ENCODE results near the gene HNRNPA1L2.
A peak's percentile ranks its signal among the peaks of the same experiment; 100 is the strongest.

Gene HNRNPA1L2

GRCh38 chr13:52644108-52644507 lies 1.9 kb downstream of the HNRNPA1L2 start:
- no peak overlapping the region for H3K4me3 ChIP-seq (ENCODE audit: low read length)
- no peak for DNase-seq (ENCODE audit: low read depth)
- TF ChIP-seq CTCF (conservative IDR thresholded peaks at IDR 0.05; ENCODE audit: low read depth, low read length) = no peak

- TF ChIP-seq CTCF (conservative IDR thresholded peaks at IDR 0.05; ENCODE audit: low read depth, low read length) = no peak
- H3K4me3 ChIP-seq (ENCODE audit: low read length) = no peak overlapping the region
- DNase-seq (ENCODE audit: low read depth) = no peak
Measured at GRCh38 chr13:52646967-52647366, 4.7 kb downstream of the HNRNPA1L2 start.

GRCh38 chr13:52650731-52651130 lies 8.5 kb downstream of the HNRNPA1L2 start:
- peak overlapping the region; percentile 96 for H3K4me3 ChIP-seq (ENCODE audit: low read length)
- no peak for TF ChIP-seq CTCF (conservative IDR thresholded peaks at IDR 0.05; ENCODE audit: low read depth, low read length)
- no peak for DNase-seq (ENCODE audit: low read depth)

DNA sequence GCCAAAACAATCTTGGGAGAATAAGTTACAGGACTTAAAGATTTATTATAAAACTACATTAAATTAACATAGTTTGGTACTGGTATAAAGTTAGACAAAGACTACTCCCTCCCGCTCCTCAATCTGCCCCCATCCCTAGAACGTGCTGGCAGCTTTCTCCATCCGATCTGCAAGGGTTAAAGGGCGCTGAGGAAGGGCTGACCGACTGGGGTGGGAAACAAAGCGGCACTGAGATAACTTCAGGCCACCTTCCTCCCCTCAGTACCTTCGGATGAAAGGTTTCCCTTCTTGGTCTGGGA lies 9.6 kb downstream of the HNRNPA1L2 start:
- no peak for TF ChIP-seq CTCF (conservative IDR thresholded peaks at IDR 0.05; ENCODE audit: low read depth, low read length)
- no peak for DNase-seq (ENCODE audit: low read depth)
- H3K4me3 ChIP-seq (ENCODE audit: low read length) = peak overlapping the region; percentile 96

- DNase-seq (ENCODE audit: low read depth) = peak; percentile 93
- TF ChIP-seq CTCF (conservative IDR thresholded peaks at IDR 0.05; ENCODE audit: low read depth, low read length) = peak; percentile 73
- peak within 1 kb of the TSS; percentile 96 for H3K4me3 ChIP-seq (ENCODE audit: low read length)
Measured at GRCh38 chr13:52652196-52652979, 10.2 kb downstream of the HNRNPA1L2 start, which contains the start of gene SUGT1. TSS of gene SUGT1 (plus strand) at chr13:52652836. CDS start at chr13:52652921, 85 bp downstream.

DNA sequence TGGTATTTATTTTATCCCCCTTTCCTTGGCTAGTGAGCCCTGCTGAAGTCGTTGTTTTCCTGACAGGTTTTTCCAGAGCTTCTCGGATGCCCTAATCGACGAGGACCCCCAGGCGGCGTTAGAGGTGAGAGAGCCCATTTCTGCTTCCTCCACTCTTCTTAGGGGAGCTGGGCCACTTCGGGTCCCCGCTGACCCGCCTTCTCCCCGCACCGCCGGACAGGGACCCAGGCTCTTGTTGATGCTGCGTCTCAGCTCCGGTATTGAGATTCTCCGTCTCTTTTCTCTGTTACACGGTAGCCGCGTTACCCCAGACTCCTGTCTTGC lies 10.7 kb downstream of the HNRNPA1L2 start:
- TF ChIP-seq CTCF (conservative IDR thresholded peaks at IDR 0.05; ENCODE audit: low read depth, low read length) = no peak
- no peak for DNase-seq (ENCODE audit: low read depth)
- peak overlapping the region; percentile 96 for H3K4me3 ChIP-seq (ENCODE audit: low read length)

DNA sequence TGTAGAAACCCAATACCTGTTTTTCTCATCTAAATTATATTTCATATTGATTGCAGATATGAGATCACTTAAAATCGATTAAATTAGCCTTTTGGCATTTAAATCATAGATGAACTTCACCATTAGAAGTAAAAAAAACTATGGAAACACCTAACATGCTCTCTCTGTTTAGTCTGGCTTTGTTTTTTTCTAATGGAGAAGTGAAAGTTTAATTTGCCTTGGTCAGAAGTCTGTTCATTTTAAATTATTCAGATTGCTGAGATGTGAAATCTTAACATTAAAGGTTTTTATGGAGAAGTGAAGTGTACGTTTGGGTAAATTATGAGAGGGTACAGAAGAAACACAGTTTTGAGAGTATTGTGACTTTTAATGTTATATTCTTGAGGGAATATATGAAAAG lies 17.1 kb downstream of the HNRNPA1L2 start:
- TF ChIP-seq CTCF (conservative IDR thresholded peaks at IDR 0.05; ENCODE audit: low read depth, low read length) = no peak
- DNase-seq (ENCODE audit: low read depth) = no peak

More for the DNA sequence above, 17.1 kb downstream of the HNRNPA1L2 start:
- H3K4me3 ChIP-seq (ENCODE audit: low read length) = no peak overlapping the region

Data from retinal pigment epithelial cell (primary cell).